ENCODE results near the gene SDSL.

Gene SDSL

GRCh38 chr12:113459981-113460380 is 37.8 kb downstream of the SDSL start:
- no peaks in the 10 kb centered on the region for H3K9me3 ChIP-seq (ENCODE audit: insufficient read depth, low read depth, low read length)
- no peak overlapping the region for H3K4me3 ChIP-seq (ENCODE audit: low read depth, low read length)
- H3K9ac ChIP-seq (ENCODE audit: low read length), result no peak overlapping the region
- H3K18ac ChIP-seq (ENCODE audit: low read length), result no peak overlapping the region
- H2AK5ac ChIP-seq (ENCODE audit: low read length), result no peak overlapping the region
- no peak overlapping the region for H3K27ac ChIP-seq (ENCODE audit: low read depth, low read length)
- no peak overlapping the region for H4K91ac ChIP-seq (ENCODE audit: low read depth, low read length)
- no peak overlapping the region for H2BK120ac ChIP-seq (ENCODE audit: insufficient read depth, low read length, poor library complexity)
- H3K27me3 ChIP-seq (ENCODE audit: insufficient read depth, low read length), result peaks cover 29% of the 10 kb centered on the region
- no peak overlapping the region for H4K12ac ChIP-seq (ENCODE audit: low read depth, low read length)
- no peaks in the 10 kb centered on the region for H3K79me2 ChIP-seq (ENCODE audit: control insufficient read depth, insufficient read depth, low read length, poor library complexity)
- no peak overlapping the region for H2BK5ac ChIP-seq (ENCODE audit: low read depth, low read length, poor library complexity)
- no peak overlapping the region for H2AFZ ChIP-seq (ENCODE audit: insufficient read depth, low read length, poor library complexity)
- no peak overlapping the region for H3K4ac ChIP-seq (ENCODE audit: low read depth, low read length)
- no peak overlapping the region for H4K8ac ChIP-seq (ENCODE audit: low read depth, low read length)
- DNase-seq, result no peak
- H3K4me2 ChIP-seq (ENCODE audit: low read length), result no peak overlapping the region
- no peaks in the 10 kb centered on the region for H3K79me1 ChIP-seq (ENCODE audit: low read length)
- H2BK12ac ChIP-seq (ENCODE audit: low read length), result no peak overlapping the region
- H3K14ac ChIP-seq (ENCODE audit: low read length), result no peak overlapping the region
- no peaks in the 10 kb centered on the region for H3K36me3 ChIP-seq (ENCODE audit: control insufficient read depth in 1 of 2, insufficient read depth in 2 of 2, low read length in 2 of 2)
- no peak overlapping the region for H3K23ac ChIP-seq (ENCODE audit: low read length)
- peaks cover 0 to 2% of the 10 kb centered on the region in 2 experiments for H3K4me1 ChIP-seq (ENCODE audit: control insufficient read depth in 1 of 2, insufficient read depth in 2 of 2, low read length in 2 of 2)
- no CpG with 5 or more reads among the region's 4 CpGs for WGBS (ENCODE audit: extremely low coverage, insufficient coverage, insufficient read length)

GRCh38 chr12:113461666-113462065 is 39.5 kb downstream of the SDSL start:
- Histone ChIP-seq H3K23ac (ENCODE audit: low read length) (no peak overlapping the region), H2BK120ac (ENCODE audit: insufficient read depth, low read length, poor library complexity) (no peak overlapping the region), H4K91ac (ENCODE audit: low read depth, low read length) (no peak overlapping the region), H4K8ac (ENCODE audit: low read depth, low read length) (no peak overlapping the region), H3K4me3 (ENCODE audit: low read depth, low read length) (no peak overlapping the region), H3K14ac (ENCODE audit: low read length) (no peak overlapping the region), H2BK12ac (ENCODE audit: low read length) (no peak overlapping the region), H3K27me3 (ENCODE audit: insufficient read depth, low read length) (peaks cover 46% of the 10 kb centered on the region), H3K4me2 (ENCODE audit: low read length) (no peak overlapping the region), H2AK5ac (ENCODE audit: low read length) (no peak overlapping the region), H3K79me2 (ENCODE audit: control insufficient read depth, insufficient read depth, low read length, poor library complexity) (no peaks in the 10 kb centered on the region), H3K36me3 (ENCODE audit: control insufficient read depth in 1 of 2, insufficient read depth in 2 of 2, low read length in 2 of 2) (no peaks in the 10 kb centered on the region), H3K18ac (ENCODE audit: low read length) (no peak overlapping the region), H3K9ac (ENCODE audit: low read length) (no peak overlapping the region), H3K27ac (ENCODE audit: low read depth, low read length) (no peak overlapping the region), H2BK5ac (ENCODE audit: low read depth, low read length, poor library complexity) (no peak overlapping the region), H3K9me3 (ENCODE audit: insufficient read depth, low read depth, low read length) (no peaks in the 10 kb centered on the region), H3K4me1 (ENCODE audit: control insufficient read depth in 1 of 2, insufficient read depth in 2 of 2, low read length in 2 of 2) (peaks cover 0 to 2% of the 10 kb centered on the region in 2 experiments), H3K79me1 (ENCODE audit: low read length) (no peaks in the 10 kb centered on the region), H3K4ac (ENCODE audit: low read depth, low read length) (no peak overlapping the region), H4K12ac (ENCODE audit: low read depth, low read length) (no peak overlapping the region), H2AFZ (ENCODE audit: insufficient read depth, low read length, poor library complexity) (no peak overlapping the region)
- peak in 1 of 2 donors; percentile 22 for DNase-seq
- WGBS (ENCODE audit: extremely low coverage, insufficient coverage, insufficient read length), result no CpG with 5 or more reads among the region's 5 CpGs

GRCh38 chr12:113462117-113462774 is 40.1 kb downstream of the SDSL start:
- Histone ChIP-seq H2BK5ac (ENCODE audit: low read depth, low read length, poor library complexity) (no peak overlapping the region), H3K27me3 (ENCODE audit: insufficient read depth, low read length) (peaks cover 52% of the 10 kb centered on the region), H3K79me1 (ENCODE audit: low read length) (no peaks in the 10 kb centered on the region), H3K4ac (ENCODE audit: low read depth, low read length) (no peak overlapping the region), H3K4me3 (ENCODE audit: low read depth, low read length) (no peak overlapping the region), H2AFZ (ENCODE audit: insufficient read depth, low read length, poor library complexity) (no peak overlapping the region), H3K27ac (ENCODE audit: low read depth, low read length) (no peak overlapping the region), H3K18ac (ENCODE audit: low read length) (no peak overlapping the region), H4K8ac (ENCODE audit: low read depth, low read length) (no peak overlapping the region), H3K23ac (ENCODE audit: low read length) (no peak overlapping the region), H3K36me3 (ENCODE audit: control insufficient read depth in 1 of 2, insufficient read depth in 2 of 2, low read length in 2 of 2) (no peaks in the 10 kb centered on the region), H3K79me2 (ENCODE audit: control insufficient read depth, insufficient read depth, low read length, poor library complexity) (no peaks in the 10 kb centered on the region), H3K9me3 (ENCODE audit: insufficient read depth, low read depth, low read length) (peaks cover 4% of the 10 kb centered on the region), H4K91ac (ENCODE audit: low read depth, low read length) (no peak overlapping the region), H3K4me2 (ENCODE audit: low read length) (peak overlapping the region; percentile 20), H3K4me1 (ENCODE audit: control insufficient read depth in 1 of 2, insufficient read depth in 2 of 2, low read length in 2 of 2) (peaks cover 0 to 2% of the 10 kb centered on the region in 2 experiments), H4K12ac (ENCODE audit: low read depth, low read length) (no peak overlapping the region), H3K9ac (ENCODE audit: low read length) (no peak overlapping the region), H2AK5ac (ENCODE audit: low read length) (no peak overlapping the region), H2BK12ac (ENCODE audit: low read length) (no peak overlapping the region), H2BK120ac (ENCODE audit: insufficient read depth, low read length, poor library complexity) (no peak overlapping the region), H3K14ac (ENCODE audit: low read length) (no peak overlapping the region)
- WGBS (ENCODE audit: extremely low coverage, insufficient coverage, insufficient read length), result no CpG with 5 or more reads among the region's 25 CpGs
- peak; percentile 59 to 82 for DNase-seq

- no peaks in the 10 kb centered on the region for H3K79me2 ChIP-seq (ENCODE audit: control insufficient read depth, insufficient read depth, low read length, poor library complexity)
- H3K27me3 ChIP-seq (ENCODE audit: insufficient read depth, low read length), result peaks cover 61% of the 10 kb centered on the region
- H3K9me3 ChIP-seq (ENCODE audit: insufficient read depth, low read depth, low read length), result peaks cover 5% of the 10 kb centered on the region
- H3K14ac ChIP-seq (ENCODE audit: low read length), result no peak overlapping the region
- H2BK120ac ChIP-seq (ENCODE audit: insufficient read depth, low read length, poor library complexity), result no peak overlapping the region
- peak overlapping the region; percentile 31 for H3K4me2 ChIP-seq (ENCODE audit: low read length)
- no peak overlapping the region for H3K27ac ChIP-seq (ENCODE audit: low read depth, low read length)
- no peak overlapping the region for H2AFZ ChIP-seq (ENCODE audit: insufficient read depth, low read length, poor library complexity)
- H4K12ac ChIP-seq (ENCODE audit: low read depth, low read length), result no peak overlapping the region
- no peak overlapping the region for H2BK12ac ChIP-seq (ENCODE audit: low read length)
- H3K36me3 ChIP-seq (ENCODE audit: control insufficient read depth in 1 of 2, insufficient read depth in 2 of 2, low read length in 2 of 2), result no peaks in the 10 kb centered on the region
- no peak overlapping the region for H4K91ac ChIP-seq (ENCODE audit: low read depth, low read length)
- no peak overlapping the region for H3K9ac ChIP-seq (ENCODE audit: low read length)
- no peak overlapping the region for H3K18ac ChIP-seq (ENCODE audit: low read length)
- no peak overlapping the region for H3K4me3 ChIP-seq (ENCODE audit: low read depth, low read length)
- no peak overlapping the region for H2AK5ac ChIP-seq (ENCODE audit: low read length)
- H3K23ac ChIP-seq (ENCODE audit: low read length), result no peak overlapping the region
- no peaks in the 10 kb centered on the region for H3K79me1 ChIP-seq (ENCODE audit: low read length)
- no peak overlapping the region for H4K8ac ChIP-seq (ENCODE audit: low read depth, low read length)
- H3K4ac ChIP-seq (ENCODE audit: low read depth, low read length), result no peak overlapping the region
- peaks cover 2 to 3% of the 10 kb centered on the region in 2 experiments for H3K4me1 ChIP-seq (ENCODE audit: control insufficient read depth in 1 of 2, insufficient read depth in 2 of 2, low read length in 2 of 2)
- no CpG with 5 or more reads among the region's 91 CpGs for WGBS (ENCODE audit: extremely low coverage, insufficient coverage, insufficient read length)
- no peak overlapping the region for H2BK5ac ChIP-seq (ENCODE audit: low read depth, low read length, poor library complexity)
- DNase-seq, result no peak
Measured at GRCh38 chr12:113462998-113463745, 41.0 kb downstream of the SDSL start.

Measured in trophoblast cell (in vitro differentiated cells and primary cell).